AG04449 (cell line): ENCODE data around the gene TMEM108.

Experiments
- CTCF ChIA-PET: fragments of 350-600 bp; formaldehyde crosslinking; extraction: SDS; loops from one replicate; lab custom pipeline; 2021; ENCODE audit warnings: antibody characterized with exemption; lab: Yijun Ruan, JAX
- POLR2A ChIA-PET: fragments of 400-600, 350-600 bp; formaldehyde crosslinking; extraction: SDS; loops from one replicate; lab custom pipeline; 2020; ENCODE audit warnings: antibody characterized with exemption, inconsistent platforms; lab: Yijun Ruan, JAX
- DNase-seq: peaks from one replicate; pipeline ENCODE4 v3.0.0-alpha.2; 2010; ENCODE audit warnings: low read depth, low spot score
- H3K4me3 ChIP-seq: 2 replicates; pipeline ENCODE4 v1.5.1; 2011; ENCODE audit warnings: low read depth, mild to moderate bottlenecking, control low read depth, low read length
- TF ChIP-seq, protein P1 (sequence below): IDR thresholded peaks from one replicate; pipeline ENCODE4 v1.5.1; 2011; ENCODE audit warnings: mild to moderate bottlenecking, moderate library complexity, low read length, control low read depth, inconsistent platforms; ENCODE audit not compliant: insufficient read depth; ENCODE audit errors: missing control alignments

TMEM108 gene

GRCh38 chr3:133386876-133387275 is 348.7 kb downstream of the TMEM108 start:
- no peak for DNase-seq
- ChIA-PET POLR2A (no interaction called here), CTCF (interaction anchor here (0.8 to 24.0 kb wide), 8 partner anchors 9 to 660 kb away, joined by 3 to 297 read pairs (median 4); partner anchors contain the start of gene TMEM108)
- no peak overlapping the region for H3K4me3 ChIP-seq
- TF ChIP-seq, protein P1, sequence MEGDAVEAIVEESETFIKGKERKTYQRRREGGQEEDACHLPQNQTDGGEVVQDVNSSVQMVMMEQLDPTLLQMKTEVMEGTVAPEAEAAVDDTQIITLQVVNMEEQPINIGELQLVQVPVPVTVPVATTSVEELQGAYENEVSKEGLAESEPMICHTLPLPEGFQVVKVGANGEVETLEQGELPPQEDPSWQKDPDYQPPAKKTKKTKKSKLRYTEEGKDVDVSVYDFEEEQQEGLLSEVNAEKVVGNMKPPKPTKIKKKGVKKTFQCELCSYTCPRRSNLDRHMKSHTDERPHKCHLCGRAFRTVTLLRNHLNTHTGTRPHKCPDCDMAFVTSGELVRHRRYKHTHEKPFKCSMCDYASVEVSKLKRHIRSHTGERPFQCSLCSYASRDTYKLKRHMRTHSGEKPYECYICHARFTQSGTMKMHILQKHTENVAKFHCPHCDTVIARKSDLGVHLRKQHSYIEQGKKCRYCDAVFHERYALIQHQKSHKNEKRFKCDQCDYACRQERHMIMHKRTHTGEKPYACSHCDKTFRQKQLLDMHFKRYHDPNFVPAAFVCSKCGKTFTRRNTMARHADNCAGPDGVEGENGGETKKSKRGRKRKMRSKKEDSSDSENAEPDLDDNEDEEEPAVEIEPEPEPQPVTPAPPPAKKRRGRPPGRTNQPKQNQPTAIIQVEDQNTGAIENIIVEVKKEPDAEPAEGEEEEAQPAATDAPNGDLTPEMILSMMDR = no peak

DNA sequence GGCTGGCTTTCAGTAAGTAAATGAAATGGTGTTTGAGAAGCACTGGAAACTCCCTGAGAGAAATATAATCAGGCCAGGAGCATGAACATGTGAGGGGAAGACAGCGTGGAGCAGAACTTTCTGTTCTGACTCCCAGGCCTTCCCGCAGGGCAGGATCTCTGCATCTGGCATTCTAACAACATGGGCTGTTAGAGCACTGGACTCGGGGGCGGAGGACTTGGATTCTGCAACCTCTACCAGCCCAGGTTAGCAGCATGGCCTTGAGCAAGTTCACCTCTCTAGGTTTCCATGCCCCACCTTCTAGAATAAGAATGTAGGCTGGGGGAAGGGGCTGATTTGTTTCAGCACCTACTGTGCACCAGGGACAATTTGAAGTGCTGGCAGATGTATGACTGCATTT is 349.1 kb downstream of the TMEM108 start:
- no peak for DNase-seq
- ChIA-PET CTCF (interaction anchor here (0.5 to 24.0 kb wide), 9 partner anchors 8 to 661 kb away, joined by 3 to 297 read pairs (median 4); partner anchors contain the start of gene TMEM108), POLR2A (no interaction called here)
- TF ChIP-seq, protein P1 = no peak
- H3K4me3 ChIP-seq = no peak overlapping the region

GRCh38 chr3:133388696-133389395 is 350.7 kb downstream of the TMEM108 start:
- CTCF ChIA-PET = interaction anchor here (0.7 to 24.0 kb wide), 4 partner anchors 8 to 661 kb away, joined by 3 to 297 read pairs (median 14); partner anchors contain the start of gene TMEM108

GRCh38 chr3:133390715-133391114 is 352.5 kb downstream of the TMEM108 start:
- TF ChIP-seq, protein P1 = no peak
- CTCF ChIA-PET = interaction anchor here (0.9 to 24.0 kb wide), 5 partner anchors 8 to 664 kb away, joined by 3 to 297 read pairs (median 6); partner anchors contain the start of gene TMEM108
- POLR2A ChIA-PET = no interaction called here

More at GRCh38 chr3:133388696-133389395, 350.7 kb downstream of the TMEM108 start:
- POLR2A ChIA-PET = no interaction called here
- no peak for DNase-seq
- no peak overlapping the region for H3K4me3 ChIP-seq
- TF ChIP-seq, protein P1 = no peak

DNA sequence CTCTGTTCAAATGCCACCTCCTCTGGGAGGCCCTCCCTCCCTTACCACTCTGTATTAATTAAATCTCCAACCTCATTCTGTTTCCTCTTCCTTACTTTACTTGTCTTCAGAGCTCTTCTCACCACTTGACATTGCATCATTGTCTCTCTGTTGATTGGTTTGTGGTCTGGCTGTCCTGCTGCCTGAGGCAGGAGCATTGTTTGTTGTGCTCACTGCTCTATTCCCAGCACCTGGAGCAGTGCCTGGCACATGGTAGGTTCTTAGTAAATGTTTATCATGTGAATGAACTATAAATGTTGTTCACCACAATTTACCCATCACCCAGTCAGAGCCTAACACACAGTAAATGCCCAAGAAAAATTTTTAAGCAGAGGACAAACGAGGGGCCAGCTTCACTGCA is 355.0 kb downstream of the TMEM108 start:
- ChIA-PET POLR2A (no interaction called here), CTCF (interaction anchor here (0.6 to 24.0 kb wide), 4 partner anchors 9 to 667 kb away, joined by 3 to 297 read pairs (median 4); partner anchors contain the start of gene TMEM108)
- H3K4me3 ChIP-seq = no peak overlapping the region
- TF ChIP-seq, protein P1 = no peak
- DNase-seq = no peak

More at GRCh38 chr3:133390715-133391114, 352.5 kb downstream of the TMEM108 start:
- H3K4me3 ChIP-seq = no peak overlapping the region
- DNase-seq = no peak
